Measurements from ENCODE around the gene NLGN2.

Gene NLGN2

DNA sequence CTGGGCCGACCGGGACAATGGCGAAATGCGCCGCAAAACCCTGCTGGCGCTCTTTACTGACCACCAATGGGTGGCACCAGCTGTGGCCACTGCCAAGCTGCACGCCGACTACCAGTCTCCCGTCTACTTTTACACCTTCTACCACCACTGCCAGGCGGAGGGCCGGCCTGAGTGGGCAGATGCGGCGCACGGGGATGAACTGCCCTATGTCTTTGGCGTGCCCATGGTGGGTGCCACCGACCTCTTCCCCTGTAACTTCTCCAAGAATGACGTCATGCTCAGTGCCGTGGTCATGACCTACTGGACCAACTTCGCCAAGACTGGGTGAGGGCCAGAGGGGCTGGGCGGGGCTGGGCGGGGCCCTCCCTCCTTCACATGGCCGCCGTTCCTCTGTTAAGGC is 8.1 kb downstream of the NLGN2 start:
- no peak for DNase-seq

DNA sequence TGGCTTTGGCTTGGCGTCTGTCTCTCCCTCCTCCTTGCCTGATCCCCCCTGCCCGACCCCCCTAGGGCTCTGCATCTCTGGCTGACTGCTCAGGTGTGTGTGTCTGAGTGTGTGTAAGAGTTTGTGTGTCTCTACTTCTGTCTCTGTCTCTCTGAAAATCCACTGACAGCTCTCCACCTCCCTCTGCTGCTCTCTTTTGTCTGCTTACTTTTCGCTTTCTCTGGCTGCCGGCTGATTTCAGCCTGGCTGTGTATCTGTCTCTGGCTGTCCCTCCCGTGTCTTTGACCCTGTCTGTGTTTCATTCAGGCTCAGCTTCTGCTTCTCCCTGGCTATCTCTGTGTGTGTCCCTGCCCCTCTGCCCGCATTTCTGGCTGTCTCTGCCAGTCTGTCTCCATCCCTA is 8.7 kb downstream of the NLGN2 start:
- no peak for DNase-seq

DNA sequence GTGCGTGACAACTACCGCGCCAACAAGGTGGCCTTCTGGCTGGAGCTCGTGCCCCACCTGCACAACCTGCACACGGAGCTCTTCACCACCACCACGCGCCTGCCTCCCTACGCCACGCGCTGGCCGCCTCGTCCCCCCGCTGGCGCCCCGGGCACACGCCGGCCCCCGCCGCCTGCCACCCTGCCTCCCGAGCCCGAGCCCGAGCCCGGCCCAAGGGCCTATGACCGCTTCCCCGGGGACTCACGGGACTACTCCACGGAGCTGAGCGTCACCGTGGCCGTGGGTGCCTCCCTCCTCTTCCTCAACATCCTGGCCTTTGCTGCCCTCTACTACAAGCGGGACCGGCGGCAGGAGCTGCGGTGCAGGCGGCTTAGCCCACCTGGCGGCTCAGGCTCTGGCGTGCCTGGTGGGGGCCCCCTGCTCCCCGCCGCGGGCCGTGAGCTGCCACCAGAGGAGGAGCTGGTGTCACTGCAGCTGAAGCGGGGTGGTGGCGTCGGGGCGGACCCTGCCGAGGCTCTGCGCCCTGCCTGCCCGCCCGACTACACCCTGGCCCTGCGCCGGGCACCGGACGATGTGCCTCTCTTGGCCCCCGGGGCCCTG is 9.5 kb downstream of the NLGN2 start:
- DNase-seq = no peak

DNA sequence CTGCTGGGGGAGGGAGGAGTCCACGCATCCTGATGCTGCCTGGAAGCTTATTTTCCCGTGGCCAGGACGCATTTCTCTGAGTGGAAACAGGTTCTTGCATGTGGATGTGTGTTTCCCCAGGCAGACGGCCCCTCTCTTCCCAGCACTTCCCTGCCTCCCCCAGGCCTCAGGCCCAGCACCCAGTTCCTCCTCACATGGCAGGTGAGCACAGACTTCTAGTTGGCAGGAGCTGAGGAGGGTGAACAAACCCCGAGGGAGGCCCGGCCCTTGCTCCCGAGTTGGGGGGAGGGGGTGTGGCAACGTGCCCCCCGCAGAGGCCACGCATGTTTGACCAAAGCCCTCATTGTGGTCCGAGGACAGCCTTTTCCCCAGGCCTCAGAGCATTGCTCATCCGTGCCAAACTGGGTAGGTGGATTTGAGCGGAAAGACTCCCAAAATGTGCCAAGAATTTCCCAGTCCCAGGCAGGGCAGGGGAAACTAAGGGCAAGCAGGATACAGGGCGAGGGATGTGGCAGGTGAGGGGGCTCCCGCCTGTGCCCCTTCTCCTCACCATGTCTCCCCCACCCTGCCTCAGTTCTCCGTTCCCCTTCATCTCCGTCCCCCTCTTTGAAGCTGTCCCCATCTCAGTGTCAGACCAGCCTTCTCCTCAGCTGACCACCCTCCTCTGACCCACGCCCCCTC is 11.0 kb downstream of the NLGN2 start:
- DNase-seq = no peak

DNA sequence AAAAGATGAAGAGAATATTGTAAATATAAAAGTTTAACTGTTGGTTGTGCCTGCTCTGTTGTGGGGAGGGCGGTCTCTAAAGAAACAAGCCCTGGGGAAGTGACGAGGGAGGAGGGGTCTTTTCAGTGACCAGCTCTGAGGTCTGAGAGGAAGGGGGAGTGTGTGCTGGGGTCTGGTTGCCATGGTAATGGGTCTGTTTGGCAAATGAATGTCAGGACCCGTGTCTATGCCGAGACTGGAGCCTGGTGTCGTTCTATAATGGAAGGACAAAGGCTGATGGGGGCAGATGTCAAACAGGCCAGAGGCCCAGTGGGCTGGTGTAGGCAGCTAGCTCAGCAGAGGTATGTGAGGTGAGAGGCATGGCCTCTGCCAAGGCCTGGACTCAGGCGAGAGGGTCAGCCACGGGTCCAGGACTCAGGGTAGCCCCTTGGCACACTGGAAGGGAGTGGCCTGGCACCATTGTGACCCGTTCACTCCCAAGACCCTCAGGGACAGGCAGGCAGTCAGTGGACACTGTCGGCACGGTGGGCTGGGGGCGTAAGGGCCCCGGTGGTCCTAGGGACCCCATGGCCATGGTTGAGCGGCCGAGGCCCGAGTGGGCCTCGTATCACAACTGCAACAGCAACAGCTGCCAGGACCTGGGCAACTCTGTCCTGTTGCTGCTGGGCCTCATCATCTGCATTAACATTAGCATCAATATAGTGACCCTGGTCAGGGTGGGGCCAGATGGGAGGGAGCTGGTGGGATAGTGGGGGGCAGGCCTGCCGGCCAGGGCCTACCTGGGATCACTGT is 12.4 kb downstream of the NLGN2 start, which contains the start of gene SPEM1:
TSS of gene SPEM1 (plus strand) at position 506 of the 792 bp plus-strand sequence. CDS start at position 567, 61 bp downstream.
- DNase-seq = no peak

DNA sequence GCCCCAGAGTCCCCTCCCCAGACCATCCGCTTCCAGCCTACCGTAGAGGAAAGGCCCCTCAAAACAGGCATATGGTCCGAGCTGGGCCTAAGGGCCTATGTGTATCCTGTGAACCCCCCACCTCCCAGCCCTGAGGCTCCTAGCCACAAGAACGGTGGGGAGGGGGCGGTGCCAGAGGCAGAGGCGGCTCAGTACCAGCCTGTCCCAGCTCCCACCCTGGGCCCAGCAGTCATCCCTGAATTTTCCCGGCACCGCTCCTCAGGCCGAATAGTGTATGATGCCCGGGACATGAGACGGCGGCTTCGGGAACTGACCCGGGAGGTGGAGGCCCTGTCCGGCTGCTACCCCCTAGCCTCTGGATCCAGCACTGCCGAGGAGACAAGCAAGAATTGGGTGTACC is 13.5 kb downstream of the NLGN2 start:
- DNase-seq = no peak

DNA sequence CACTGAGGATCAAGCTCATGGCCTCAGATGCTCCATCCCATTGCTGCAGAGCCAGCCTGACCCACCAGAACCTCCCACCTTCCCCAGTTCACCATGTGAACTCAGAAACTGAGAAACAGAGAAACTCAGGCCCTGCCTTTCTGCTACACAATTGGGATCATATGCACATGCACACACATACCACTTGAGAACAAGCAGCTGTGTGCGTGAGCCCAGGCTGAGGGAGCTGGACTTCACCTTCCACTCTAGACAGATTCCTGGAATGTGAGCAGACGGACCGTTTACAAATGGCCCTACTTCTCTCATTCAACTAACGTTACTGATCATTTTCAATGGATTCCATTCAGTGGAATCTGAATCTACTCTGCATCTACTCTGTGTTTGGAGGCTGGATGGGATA is 16.0 kb downstream of the NLGN2 start:
- no peak for DNase-seq

DNA sequence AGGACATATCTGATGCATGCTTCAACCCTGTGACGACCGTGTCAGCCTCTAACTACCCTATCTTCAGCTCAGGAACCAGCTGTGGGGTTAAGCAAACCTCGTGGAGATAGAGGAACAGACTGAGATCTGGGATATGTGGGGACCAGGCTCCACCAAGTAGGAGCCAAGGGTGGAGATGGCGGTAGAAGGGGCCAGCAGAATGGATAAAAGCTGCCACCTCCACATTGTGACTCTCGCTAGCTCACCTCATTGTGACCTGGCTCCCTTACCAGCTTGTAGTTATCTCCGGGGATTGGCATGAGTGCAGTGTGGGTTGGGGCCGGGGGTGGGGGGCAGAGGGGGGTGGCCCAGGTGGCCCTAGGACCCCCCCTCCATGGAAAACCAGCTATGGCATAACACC is 17.7 kb downstream of the NLGN2 start, which contains the start of gene SPEM2:
TSS of gene SPEM2 (plus strand) at position 301 of the 400 bp plus-strand sequence. CDS start at position 374, 73 bp downstream.
- DNase-seq = no peak

DNA sequence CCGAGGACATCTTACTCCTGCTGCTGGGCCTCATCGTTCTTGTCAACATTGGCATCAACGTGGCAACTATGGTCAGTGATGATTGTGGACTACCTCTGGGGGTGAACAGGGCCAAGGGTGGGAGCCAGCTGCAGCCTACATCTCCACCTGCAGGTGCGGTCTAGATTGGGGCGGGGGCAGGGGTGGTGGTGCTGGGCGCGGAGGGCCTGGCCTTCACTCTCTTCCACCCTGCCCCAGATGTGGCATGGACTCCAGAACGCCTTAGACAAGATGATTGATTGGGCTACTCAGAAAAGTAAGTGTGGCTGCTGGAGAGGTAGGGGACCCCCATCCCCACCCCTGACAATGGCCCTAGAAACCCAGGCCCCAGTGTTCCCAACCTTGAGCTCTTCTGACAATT is 18.1 kb downstream of the NLGN2 start:
- no peak for DNase-seq

DNA sequence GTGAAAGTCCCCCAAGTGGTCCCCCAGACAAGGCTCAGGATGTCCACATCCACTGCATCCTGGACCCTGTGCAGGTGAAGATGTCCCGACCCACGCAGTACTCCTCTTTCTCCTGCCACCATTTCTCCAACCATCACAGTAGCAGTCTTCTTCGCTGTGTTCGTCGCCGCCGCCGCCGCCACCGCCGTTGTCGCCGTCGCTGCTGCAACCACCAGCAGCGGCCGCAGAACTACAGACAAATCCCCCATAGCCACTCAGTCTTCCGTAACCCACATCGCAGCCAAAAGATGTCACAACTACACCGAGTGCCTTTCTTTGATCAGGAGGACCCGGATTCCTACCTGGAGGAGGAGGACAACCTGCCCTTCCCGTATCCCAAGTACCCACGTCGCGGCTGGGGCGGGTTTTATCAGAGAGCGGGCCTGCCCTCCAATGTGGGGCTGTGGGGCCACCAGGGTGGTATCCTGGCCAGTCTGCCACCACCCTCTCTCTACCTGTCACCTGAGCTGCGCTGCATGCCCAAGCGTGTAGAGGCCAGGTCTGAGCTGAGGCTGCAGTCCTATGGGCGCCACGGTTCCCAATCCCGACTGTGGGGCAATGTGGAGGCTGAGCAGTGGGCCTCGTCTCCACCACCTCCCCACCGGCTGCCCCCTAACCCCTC is 18.7 kb downstream of the NLGN2 start:
- DNase-seq = no peak

DNA sequence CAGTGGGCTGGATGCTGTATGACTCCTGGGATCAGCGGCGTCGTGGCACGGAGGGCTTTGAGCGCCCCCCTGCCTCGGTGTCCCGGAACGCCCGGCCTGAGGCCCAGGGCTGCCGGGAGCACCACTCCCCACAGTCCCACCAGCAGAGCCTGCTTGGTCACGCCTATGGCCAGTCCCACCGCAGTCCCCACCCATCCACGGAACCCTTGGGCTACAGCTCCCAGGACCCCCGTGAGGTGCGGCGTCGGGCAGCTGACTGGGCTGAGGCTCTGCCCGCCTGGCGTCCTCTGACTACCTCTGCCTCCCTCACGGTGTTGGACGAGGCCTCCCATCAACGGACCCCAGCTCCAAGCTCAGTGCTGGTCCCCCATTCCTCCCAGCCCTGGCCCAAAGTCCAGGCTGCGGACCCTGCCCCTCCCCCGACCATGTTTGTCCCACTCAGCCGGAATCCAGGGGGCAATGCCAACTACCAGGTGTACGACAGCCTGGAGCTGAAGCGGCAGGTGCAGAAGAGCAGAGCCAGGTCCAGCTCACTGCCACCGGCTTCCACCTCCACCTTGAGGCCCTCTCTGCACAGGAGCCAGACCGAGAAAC is 19.3 kb downstream of the NLGN2 start:
- DNase-seq = no peak

DNA sequence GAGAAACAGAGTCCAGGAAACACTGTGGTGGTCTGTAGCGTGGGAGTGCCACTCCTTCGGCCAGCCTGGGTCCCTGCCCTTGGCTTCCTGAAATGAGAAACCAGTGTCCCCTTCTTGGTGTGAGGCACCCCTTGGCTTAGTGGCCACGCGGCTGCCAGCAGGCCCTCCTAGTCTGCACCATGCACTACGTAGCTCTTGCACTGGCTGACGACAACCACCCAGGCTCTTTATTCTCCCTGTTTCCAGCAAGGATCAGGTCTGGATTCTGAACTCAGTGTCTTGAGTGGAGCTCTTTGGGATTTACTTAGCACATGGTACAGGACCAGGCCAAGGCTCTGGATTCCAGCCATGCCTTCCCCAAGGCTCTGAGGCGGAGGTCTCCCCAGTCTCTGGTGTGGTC is 19.9 kb downstream of the NLGN2 start:
- no peak for DNase-seq

DNA sequence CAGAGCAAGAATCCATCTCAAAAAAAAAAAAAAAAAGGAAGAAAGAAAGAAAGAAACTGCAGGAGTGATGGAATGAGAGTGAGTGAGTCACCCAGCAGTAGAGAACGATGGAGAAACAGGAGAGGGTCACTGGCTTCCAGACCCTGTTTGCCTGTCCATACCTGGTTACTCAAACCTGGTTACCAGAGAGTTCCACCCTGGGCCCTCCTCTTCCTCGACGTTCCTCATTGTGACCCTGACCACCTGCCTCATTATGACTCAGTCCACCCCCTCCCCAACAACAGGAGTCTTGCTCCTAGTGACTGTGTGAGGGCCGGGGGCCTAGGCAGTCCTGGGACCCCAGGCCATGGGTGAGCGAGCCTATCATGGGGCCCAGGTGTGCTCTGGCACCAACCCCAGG is 20.9 kb downstream of the NLGN2 start, which contains the start of gene SPEM3:
TSS of gene SPEM3 (plus strand) at position 301 of the 400 bp plus-strand sequence. CDS start at position 347, 46 bp downstream.
- no peak for DNase-seq

DNA sequence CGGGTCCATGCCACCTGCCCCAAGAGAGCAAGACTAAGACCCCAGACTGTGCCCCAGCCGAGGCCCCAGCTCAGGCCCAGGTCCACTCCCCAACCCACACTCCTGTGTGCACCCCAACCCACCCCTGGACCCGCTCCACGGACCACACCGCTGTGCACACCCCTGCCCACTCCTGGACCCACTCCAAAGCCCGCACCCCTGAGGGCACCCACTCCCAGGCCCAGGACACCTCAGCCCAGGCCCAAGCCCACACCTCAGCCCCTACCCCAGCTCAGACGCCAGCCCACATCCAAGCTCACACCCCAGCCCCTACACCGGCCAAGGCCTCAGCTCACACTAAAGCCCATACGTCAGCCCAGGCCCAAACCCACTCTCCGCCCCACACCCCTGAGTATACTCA is 22.1 kb downstream of the NLGN2 start:
- DNase-seq = no peak

DNA sequence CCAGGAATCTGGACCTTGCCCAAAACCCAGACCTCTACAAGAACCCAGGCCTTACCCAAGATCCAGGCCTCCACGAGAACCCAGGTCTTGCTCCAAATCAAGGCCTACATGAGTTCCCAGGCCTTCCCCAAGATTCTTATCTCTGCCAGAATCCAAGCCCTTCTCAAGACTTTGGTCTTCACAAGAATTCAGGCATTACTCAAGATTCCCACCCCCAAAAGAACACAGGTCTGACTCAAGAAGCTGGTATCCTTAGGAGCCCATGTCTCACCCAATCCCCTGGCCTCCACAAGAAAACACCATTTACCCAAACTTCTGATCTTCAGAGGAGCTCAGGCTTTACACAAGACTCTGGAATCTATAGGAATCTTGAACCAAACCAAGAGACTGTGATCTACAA is 23.6 kb downstream of the NLGN2 start:
- peak; percentile 47 for DNase-seq

DNA sequence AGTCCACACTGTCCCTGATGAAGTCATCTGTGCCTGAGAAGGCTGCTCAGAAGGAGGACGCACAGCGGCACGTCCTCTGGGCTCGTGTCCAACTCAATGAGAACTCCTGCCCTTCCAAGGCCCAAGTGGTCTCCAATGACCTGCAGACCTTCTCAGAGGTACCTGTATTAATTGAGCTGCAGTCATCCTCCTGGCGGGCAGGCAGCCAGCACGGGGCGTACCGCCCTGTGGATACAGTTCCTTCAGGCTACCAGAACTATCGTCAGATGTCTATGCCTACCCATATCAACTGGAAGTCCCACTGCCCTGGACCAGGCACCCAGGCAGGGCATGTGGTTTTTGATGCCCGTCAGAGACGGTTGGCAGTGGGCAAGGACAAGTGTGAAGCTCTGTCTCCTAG is 24.7 kb downstream of the NLGN2 start:
- DNase-seq = no peak

DNA sequence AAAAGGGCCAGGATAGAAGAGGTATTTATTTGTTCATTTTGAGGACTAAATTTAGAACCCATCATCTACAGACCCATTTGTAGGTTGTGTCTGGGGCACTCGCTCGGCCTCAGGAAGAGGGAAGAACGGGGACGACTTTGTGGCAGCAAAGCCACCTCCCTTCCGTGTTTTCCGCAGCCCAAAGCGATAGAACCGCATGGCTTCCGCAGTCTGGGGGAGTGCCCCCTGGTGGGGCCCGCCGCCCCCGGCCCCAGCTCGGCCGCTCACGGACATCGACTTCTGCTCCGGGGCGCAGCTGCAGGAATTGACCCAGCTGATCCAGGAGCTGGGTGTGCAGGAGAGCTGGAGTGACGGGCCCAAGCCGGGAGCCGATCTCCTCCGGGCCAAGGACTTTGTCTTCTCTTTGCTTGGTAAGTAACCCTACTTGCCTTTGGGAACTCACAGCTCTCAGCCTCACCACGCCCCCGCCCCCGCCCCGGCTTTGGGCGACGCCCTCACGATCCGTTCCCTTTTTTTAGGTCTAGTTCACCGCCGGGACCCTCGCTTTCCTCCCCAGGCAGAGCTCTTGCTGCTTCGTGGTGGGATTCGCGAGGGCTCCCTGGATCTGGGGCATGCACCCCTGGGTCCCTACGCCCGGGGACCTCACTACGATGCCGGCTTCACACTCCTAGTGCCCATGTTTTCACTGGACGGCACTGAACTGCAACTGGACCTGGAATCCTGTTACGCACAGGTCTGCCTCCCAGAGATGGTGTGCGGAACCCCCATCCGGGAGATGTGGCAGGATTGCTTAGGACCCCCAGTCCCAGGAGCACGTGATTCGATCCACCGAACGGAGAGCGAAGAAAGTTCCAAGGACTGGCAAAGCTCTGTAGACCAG is 28.3 kb downstream of the NLGN2 start:
- no peak for DNase-seq

DNA sequence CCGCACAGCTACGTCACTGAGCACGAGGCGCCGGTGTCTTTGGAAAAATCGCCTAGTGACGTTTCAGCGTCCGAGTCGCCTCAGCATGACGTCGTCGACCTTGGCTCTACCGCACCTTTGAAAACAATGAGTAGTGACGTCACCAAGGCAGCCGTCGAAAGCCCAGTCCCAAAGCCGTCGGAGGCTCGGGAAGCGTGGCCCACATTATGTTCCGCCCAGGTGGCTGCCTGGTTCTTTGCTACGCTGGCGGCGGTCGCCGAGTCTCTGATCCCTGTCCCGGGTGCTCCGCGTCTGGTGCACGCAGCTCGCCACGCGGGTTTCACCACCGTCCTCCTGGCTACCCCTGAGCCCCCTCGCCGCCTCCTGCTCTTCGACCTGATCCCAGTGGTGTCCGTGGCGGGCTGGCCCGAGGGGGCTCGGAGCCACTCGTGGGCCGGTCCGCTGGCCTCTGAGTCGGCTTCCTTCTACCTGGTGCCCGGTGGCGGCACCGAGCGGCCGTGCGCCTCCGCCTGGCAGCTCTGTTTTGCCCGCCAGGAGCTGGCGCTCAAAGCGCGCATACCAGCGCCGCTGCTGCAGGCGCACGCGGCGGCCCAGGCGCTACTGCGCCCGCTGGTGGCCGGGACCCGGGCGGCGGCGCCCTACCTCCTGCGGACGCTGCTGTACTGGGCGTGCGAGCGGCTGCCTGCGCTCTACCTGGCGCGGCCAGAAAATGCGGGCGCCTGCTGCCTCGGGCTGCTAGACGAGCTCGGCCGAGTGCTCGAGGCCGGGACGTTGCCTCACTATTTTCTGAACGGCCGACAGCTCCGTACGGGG is 29.1 kb downstream of the NLGN2 start:
- DNase-seq = peak; percentile 77

DNA sequence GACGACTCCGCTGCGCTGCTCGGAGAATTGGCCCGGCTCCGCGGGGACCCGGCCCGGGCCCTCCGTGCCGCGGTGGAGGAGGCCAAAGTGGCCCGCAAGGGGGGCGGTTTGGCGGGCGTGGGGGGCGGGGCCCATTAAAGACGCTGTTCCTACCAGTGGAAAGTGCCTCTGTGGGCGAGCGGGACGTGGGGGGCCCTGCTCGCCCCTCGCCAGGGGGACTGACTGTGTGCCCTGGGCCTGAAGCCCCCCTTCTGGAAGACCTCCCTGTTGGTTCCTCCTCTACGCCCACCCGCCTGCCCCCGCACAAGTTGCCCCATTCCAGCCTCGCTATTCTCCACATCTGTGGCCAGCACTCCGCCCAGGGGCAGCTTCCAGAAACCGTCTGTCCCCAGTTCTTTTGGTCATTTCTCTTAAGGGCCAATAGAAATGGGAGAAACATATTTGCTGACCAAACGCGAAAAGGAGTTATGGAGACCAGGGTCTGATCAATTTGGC is 29.8 kb downstream of the NLGN2 start:
- no peak for DNase-seq

DNA sequence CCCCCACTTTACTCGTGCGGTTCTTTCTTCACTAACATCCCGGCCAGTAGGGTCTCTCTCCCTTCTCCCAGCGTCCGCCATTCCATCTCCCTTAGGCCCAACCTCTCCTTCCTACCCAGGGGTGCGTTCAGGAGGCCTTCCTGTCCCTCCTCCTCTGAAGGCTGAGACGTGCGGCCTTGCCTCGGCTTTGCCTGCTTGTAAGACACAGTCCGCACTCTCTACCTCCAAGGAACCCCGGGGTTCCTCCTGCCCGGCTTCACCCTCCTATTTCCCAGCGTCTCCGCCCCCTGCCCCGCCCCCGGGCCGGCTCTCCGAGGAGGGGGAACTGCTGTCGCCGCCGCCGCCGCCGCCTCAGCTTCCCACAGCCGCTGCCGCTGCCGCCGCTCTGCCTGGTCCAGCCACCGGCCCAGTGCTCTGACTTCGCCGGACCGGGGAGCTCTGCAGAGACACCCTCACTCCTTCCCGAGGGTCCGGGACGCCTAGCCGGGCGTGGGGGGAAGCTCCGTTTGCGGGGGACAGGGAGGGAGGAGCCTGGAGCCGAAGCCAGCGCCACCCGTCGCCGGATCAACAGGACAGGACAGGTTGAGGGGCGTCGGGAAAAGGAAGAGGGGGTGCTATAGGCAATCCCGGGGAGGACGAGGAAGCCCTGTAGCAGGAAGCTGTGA is 30.4 kb downstream of the NLGN2 start:
- no peak for DNase-seq
